Activated CD8-positive, alpha-beta T cell treated with anti-CD3 and anti-CD28 coated beads for 36 hours (primary cell): Measurements from ENCODE around the gene FTMT. TPM values are rescaled to one million over a fixed set of nuclear protein-coding genes. Genes with fewer than 3 reads are reported as not detected.

ENCODE experiments used
- ATAC-seq: fragments of 200-7000 bp; cut with Tn5 transposase; one replicate; pipeline ENCODE4 v1.10.0; 2021; ENCODE audit warnings: mild to moderate bottlenecking, moderate library complexity
- CTCF ChIA-PET: fragments of 350-600 bp; sonication (Branson Sonifier 250); formaldehyde crosslinking; loops from one replicate; lab custom pipeline; 2021; ENCODE audit warnings: antibody characterized with exemption; lab: Charles Lee
- POLR2A ChIA-PET: fragments of 350-600 bp; sonication (Branson Sonifier 250); formaldehyde crosslinking; loops from one replicate; lab custom pipeline; 2021; ENCODE audit warnings: antibody characterized with exemption; lab: Charles Lee
- DNase-seq: peaks from one replicate; pipeline ENCODE4 v3.0.0-alpha.2; 2020
- H3K27ac Mint-ChIP-seq: one replicate; pipeline ENCODE4 v1.8.0; 2021; ENCODE audit warnings: mild to moderate bottlenecking, mixed read lengths
- H3K27me3 Mint-ChIP-seq: one replicate; pipeline ENCODE4 v1.8.0; 2021; ENCODE audit warnings: mixed read lengths
- H3K36me3 Mint-ChIP-seq: one replicate; pipeline ENCODE4 v1.8.0; 2021; ENCODE audit warnings: low read depth, mixed read lengths
- H3K4me1 Mint-ChIP-seq: one replicate; pipeline ENCODE4 v1.8.0; 2021; ENCODE audit warnings: low read depth, mixed read lengths
- H3K4me3 Mint-ChIP-seq: one replicate; pipeline ENCODE4 v1.8.0; 2021; ENCODE audit warnings: mild to moderate bottlenecking, moderate library complexity, mixed read lengths
- H3K9me3 Mint-ChIP-seq: one replicate; pipeline ENCODE4 v1.8.0; 2021; ENCODE audit warnings: mixed read lengths
- intact Hi-C: fragments of 100-400 bp; cut with micrococcal nuclease; formaldehyde crosslinking; loops from one replicate; pipeline ENCODE4 v1.10.0; 2022
- total RNA-seq, 2 experiments: library from RNA; stranded (reverse); gene quantifications; one replicate each; pipeline ENCODE4 v1.2.3, GENCODE V29; 2021
- TF ChIP-seq, protein P1 (sequence below): fragments of 200-600 bp; IDR thresholded peaks from one replicate; pipeline ENCODE4 v1.8.0; 2022; ENCODE audit warnings: antibody characterized with exemption, mild to moderate bottlenecking

Gene FTMT
- total RNA-seq, 2 experiments from 2014 or later, result not detected

DNA sequence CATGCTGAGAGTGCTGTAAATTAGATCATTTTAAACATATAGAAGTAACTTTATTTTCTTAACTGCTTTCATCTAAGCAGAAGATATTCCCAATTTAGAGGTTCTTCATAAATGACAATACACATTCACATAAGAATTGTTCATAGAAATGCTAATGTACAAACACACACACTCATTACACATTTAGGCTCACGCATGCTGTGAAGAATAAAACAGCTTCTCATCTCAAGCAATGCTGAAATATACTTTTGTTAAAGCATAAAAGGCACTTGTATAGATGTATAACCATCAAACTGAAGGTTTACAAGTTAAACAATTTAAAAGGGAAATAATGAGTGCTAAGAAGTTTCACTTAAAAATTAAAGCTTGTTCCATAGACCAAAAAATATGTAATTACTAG, 18.1 kb upstream of the FTMT start:
- TF ChIP-seq, protein P1, sequence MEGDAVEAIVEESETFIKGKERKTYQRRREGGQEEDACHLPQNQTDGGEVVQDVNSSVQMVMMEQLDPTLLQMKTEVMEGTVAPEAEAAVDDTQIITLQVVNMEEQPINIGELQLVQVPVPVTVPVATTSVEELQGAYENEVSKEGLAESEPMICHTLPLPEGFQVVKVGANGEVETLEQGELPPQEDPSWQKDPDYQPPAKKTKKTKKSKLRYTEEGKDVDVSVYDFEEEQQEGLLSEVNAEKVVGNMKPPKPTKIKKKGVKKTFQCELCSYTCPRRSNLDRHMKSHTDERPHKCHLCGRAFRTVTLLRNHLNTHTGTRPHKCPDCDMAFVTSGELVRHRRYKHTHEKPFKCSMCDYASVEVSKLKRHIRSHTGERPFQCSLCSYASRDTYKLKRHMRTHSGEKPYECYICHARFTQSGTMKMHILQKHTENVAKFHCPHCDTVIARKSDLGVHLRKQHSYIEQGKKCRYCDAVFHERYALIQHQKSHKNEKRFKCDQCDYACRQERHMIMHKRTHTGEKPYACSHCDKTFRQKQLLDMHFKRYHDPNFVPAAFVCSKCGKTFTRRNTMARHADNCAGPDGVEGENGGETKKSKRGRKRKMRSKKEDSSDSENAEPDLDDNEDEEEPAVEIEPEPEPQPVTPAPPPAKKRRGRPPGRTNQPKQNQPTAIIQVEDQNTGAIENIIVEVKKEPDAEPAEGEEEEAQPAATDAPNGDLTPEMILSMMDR, result no peak
- Mint-ChIP-seq H3K27ac (no peak overlapping the region), H3K4me1 (no peaks in the 10 kb centered on the region), H3K27me3 (peaks cover 5% of the 10 kb centered on the region), H3K4me3 (no peak overlapping the region), H3K36me3 (no peaks in the 10 kb centered on the region), H3K9me3 (no peaks in the 10 kb centered on the region)
- ATAC-seq (no peak), DNase-seq (no peak)
- intact Hi-C loops, result no loop called here
- CTCF ChIA-PET, result no interaction called here
- POLR2A ChIA-PET, result no interaction called here

DNA sequence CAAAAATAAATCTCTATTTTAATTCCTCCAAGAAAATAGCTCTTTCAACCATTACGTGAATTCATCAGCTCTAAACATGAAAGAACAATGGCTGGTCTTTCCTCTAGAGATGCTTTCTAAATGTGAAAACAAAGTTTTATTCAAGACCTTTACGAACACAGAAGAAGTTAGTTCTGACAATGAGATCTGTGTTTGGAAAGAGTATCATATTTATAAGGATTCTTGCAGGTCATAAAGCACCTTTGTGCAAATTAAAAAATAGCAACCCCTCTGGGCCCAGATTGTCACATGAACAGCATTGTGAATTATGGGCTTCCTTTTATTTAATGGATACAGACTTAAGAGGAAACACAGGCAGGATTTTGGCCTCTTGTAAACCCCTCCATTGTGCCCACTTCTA, 17.7 kb upstream of the FTMT start:
- DNase-seq, result no peak
- ChIA-PET POLR2A (no interaction called here), CTCF (no interaction called here)
- H3K4me1 Mint-ChIP-seq, result no peaks in the 10 kb centered on the region
- no peak for ATAC-seq
- H3K36me3 Mint-ChIP-seq, result no peaks in the 10 kb centered on the region
- TF ChIP-seq, protein P1, result no peak
- H3K27ac Mint-ChIP-seq, result no peak overlapping the region
- peaks cover 5% of the 10 kb centered on the region for H3K27me3 Mint-ChIP-seq
- no peaks in the 10 kb centered on the region for H3K9me3 Mint-ChIP-seq
- intact Hi-C loops, result no loop called here
- no peak overlapping the region for H3K4me3 Mint-ChIP-seq

DNA sequence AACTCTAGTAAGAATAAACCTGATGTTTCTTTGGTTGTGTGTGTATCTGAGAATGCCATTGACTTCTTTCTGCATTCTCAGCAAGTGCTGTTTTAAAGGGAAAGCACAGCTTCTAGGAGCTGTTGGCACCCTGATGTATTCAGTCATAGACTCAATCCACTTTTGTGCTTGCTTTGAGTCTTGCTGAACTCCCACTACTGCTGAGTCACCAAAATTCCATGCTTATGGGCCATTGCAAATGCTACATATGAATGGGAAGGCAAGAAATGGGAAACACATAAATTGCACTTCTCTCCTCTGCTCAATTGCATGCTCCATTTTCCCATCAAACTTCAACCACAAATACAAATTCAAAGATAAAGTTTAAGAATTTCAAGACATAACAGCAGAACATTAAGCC, 9.8 kb upstream of the FTMT start:
- Mint-ChIP-seq H3K27ac (no peak overlapping the region), H3K4me3 (no peak overlapping the region), H3K36me3 (no peaks in the 10 kb centered on the region), H3K27me3 (no peaks in the 10 kb centered on the region), H3K9me3 (no peaks in the 10 kb centered on the region), H3K4me1 (no peaks in the 10 kb centered on the region)
- intact Hi-C loops, result no loop called here
- ATAC-seq (no peak), DNase-seq (no peak)
- POLR2A ChIA-PET, result no interaction called here
- CTCF ChIA-PET, result no interaction called here
- TF ChIP-seq, protein P1, result no peak

DNA sequence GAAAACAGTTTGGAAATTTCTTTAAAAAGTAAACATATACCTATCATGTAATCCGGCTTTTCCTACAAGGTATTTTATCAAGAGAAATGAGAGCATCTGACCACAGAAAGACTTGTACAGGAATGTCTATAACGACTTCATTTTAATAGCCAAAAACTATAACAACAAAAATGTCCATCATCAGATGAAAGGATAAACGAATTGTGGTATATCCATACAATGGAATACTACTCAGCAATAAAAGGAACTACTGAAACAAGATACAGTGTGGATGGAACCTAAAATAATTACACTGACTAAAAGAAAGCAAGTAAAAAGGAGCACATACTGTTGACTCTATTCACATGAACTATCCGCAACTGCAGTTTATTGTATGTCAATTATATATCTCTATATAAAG, 1.4 kb upstream of the FTMT start:
- DNase-seq (no peak), ATAC-seq (no peak)
- intact Hi-C loops, result no loop called here
- Mint-ChIP-seq H3K27me3 (no peaks in the 10 kb centered on the region), H3K27ac (no peak overlapping the region), H3K36me3 (no peaks in the 10 kb centered on the region), H3K4me3 (no peak overlapping the region), H3K9me3 (peaks cover 2% of the 10 kb centered on the region), H3K4me1 (no peaks in the 10 kb centered on the region)
- TF ChIP-seq, protein P1, result no peak
- ChIA-PET POLR2A (no interaction called here), CTCF (no interaction called here)

DNA sequence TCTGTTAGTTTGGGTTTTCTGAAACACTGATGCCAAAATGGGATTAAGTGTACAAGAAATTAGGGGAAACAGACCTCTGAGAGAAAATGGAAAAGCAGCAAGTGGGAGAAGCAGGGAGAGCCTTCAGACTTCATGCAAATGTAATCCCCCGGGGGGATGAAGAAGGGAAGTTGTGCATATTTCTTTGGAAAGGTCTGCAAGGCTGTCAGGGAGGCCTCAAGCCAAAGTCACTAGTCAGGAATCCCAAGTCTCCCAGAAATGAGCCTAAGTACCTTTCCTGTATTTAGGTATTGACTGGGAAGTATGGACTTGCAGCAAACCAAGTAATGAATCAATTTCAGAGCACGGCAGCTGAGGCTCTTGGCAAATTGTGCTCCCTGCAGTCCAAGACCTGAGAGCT, 2.2 kb downstream of the FTMT start:
- ATAC-seq, result no peak
- POLR2A ChIA-PET, result no interaction called here
- H3K9me3 Mint-ChIP-seq, result peaks cover 2% of the 10 kb centered on the region
- H3K4me1 Mint-ChIP-seq, result no peaks in the 10 kb centered on the region
- no peak overlapping the region for H3K27ac Mint-ChIP-seq
- intact Hi-C loops, result no loop called here
- no peak overlapping the region for H3K4me3 Mint-ChIP-seq
- TF ChIP-seq, protein P1, result no peak
- H3K36me3 Mint-ChIP-seq, result no peaks in the 10 kb centered on the region
- no peak for DNase-seq
- H3K27me3 Mint-ChIP-seq, result no peaks in the 10 kb centered on the region
- CTCF ChIA-PET, result no interaction called here
